Stimulated activated naive CD4-positive, alpha-beta T cell treated with Interleukin-2 at 50 U/mL for 16 hours (primary cell): Measurements from ENCODE around the gene DOK4.
"Not testable (repeated sequence)": the region's sequence is repeated elsewhere in the genome, so short reads cannot be mapped to it uniquely, and the experiment has no call there.

Experiments
- DNase-seq: peaks from one replicate; lab custom pipeline; 2025; lab: John Stamatoyannopoulos, UW

DOK4 gene

GRCh38 chr16:57446531-57447185 is 39.6 kb downstream of the DOK4 start:
- no peak for DNase-seq

- no peak for DNase-seq
Observed at GRCh38 chr16:57445510-57445909, 40.8 kb downstream of the DOK4 start.

GRCh38 chr16:57444711-57445110 is 41.6 kb downstream of the DOK4 start:
- DNase-seq: no peak

GRCh38 chr16:57440551-57440950 is 45.7 kb downstream of the DOK4 start:
- not testable (repeated sequence) for DNase-seq

GRCh38 chr16:57439947-57440346 is 46.3 kb downstream of the DOK4 start:
- not testable (repeated sequence) for DNase-seq

- DNase-seq: no peak
Observed at GRCh38 chr16:57435838-57436237, 50.5 kb downstream of the DOK4 start.

DNA sequence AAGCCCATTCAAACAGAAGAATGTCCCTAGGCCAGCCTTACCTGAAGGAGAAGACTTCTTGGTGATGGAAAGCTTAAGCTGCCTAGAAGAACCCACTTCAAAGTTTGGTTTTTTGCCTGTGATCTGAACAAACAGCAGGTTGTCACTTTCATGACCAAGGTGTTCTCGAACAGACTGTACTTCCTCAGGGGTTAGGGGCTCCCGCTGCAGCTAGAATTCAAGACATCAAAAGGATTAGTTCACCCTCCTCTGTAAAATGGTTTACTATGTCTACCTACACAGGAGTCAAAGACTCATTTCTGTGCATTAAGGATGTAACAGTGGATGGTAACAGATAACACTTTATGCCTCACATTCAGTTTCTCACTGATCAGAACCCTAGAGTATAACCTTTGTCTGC is 52.3 kb downstream of the DOK4 start:
- DNase-seq: no peak

- no peak for DNase-seq
Observed at GRCh38 chr16:57432989-57433388, 53.3 kb downstream of the DOK4 start.

DNA sequence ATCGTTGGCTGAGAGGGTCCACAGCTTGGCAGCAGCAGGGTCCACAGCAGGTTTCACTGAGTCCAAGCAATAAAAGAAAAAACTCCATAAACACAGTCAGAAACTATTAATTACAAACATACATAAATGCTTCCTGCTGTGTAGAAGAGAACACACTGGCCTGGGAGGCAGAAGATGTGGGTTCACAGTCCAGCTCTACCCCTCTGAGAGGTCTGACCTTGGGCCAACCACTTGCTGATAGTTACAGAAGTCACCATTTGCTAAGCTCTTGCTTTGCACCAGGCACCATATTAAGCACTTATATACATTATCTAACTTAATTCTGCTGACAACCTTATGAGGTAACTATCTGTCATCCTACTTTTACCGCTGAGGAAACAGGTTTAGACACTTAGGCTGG is 53.8 kb downstream of the DOK4 start:
- DNase-seq: no peak

- DNase-seq: no peak
Observed at GRCh38 chr16:57430955-57431354, 55.3 kb downstream of the DOK4 start.

- DNase-seq: no peak
Observed at GRCh38 chr16:57427824-57428223, 58.5 kb downstream of the DOK4 start.

DNA sequence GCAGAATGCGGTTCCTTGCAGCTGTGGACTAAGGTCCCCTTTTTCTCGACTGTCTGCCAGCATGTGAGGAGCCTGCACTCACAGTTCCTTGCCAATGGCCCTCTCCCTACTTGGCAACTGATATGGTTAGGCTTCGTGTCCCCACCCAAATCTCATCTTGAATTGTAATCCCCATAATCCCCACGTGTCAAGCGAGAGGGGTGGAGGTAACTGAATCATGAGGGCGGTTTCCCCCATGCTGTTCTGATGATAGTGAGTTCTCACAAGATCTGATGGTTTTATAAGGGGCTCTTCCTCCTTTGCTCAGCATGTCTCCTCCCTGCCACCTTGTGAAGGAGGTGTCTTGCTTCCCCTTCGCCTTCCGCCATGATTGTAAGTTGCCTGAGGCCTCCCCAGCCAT is 59.0 kb downstream of the DOK4 start:
- DNase-seq: no peak

DNA sequence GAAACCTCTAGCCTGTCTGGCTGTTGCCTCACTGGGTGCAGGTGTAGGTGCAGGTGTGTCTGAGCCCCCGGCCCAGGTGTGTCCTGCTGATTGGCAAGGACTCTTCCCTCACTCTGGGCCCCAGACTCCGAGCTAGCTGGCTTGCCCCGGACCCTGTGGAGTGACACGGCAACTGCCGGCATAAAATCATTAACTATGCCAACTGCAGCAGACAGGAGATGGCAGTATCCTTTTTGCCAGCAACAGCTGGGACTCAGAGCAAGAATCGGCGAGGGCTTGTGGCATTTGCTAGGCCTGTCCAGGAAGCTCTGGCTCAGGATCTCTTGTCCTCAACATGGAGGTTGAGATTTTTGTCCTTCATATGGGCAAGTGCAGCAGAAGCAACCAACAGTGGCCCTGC is 59.9 kb downstream of the DOK4 start:
- DNase-seq: no peak

- no peak for DNase-seq
Observed at GRCh38 chr16:57424583-57424982, 61.7 kb downstream of the DOK4 start.

- no peak for DNase-seq
Observed at GRCh38 chr16:57423152-57423551, 63.1 kb downstream of the DOK4 start.

DNA sequence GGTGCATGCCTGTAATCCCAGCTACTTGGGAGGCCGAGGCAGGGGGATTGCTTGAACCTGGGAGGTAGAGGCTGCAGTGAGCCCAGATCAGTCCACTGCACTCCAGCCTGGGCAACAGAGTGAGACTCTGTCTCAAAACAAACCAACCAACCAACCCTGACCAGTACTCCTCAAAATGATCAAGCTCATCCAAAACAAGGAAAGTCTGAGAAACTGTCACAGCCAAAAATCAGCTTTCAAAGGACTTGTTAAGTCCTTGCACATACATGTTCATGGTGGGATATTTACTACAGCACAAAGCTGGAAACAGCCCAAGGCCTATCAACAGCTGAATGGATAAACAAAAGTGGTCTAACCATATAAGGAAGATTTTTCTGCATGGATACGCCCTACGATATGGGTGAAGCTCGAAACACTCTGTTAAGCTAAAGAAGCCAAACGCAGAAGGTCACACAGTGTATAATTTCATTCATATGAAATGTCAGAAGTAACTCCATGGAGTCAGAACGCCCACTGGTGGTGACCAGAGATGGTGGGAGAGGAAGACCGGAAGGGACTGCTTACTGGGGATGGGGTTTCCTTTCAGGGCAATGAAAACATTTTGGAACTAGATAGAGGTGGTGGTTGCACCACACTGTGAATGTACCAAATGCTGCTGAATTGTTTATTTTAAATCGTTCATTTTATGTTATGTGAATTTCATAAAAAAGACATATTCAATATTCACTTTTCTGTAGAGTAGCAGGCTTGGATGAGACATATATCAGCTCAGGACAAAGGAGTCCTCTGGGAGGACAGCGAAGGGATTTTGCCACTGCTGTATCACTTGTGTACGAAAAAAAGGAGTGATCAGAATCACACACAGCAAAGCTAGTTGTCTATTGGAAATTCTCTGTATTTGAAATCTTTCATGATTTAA is 64.0 kb downstream of the DOK4 start:
- no peak for DNase-seq
